HepG2 (cell line): ENCODE measurements around the gene PPP2R2C. TPM values are rescaled to one million over a fixed set of nuclear protein-coding genes. Genes with fewer than 3 reads are reported as not detected.

Source experiments
- ATAC-seq: fragments of 200-7000 bp; cut with Tn5 transposase; 3 replicates; pipeline ENCODE4 v1.9.1; 2020; ENCODE audit warnings: mild to moderate bottlenecking, moderate library complexity
- BruUV-seq: library from RNA; stranded (reverse); fragments of 400-500 nt; replicated peaks from 2 replicates; lab custom pipeline; 2021; lab: Mats Ljungman, UMichigan
- CTCF ChIA-PET: fragments of 300-600 bp; formaldehyde crosslinking; extraction: SDS; loops from one replicate; lab custom pipeline; 2021; ENCODE audit warnings: low total read pairs, inconsistent platforms, low intra/inter-chr PET ratio; lab: Yijun Ruan, JAX
- POLR2A ChIA-PET: fragments of 350-600 bp; sonication (Branson Sonifier 250); formaldehyde crosslinking; loops from one replicate; lab custom pipeline; 2020; ENCODE audit warnings: antibody characterized with exemption, inconsistent platforms; lab: Yijun Ruan, JAX
- DNase-seq: peaks from one replicate; pipeline ENCODE4 v3.0.0-alpha.2; 2015; ENCODE audit warnings: low spot score
- FAIRE-seq: peaks from 3 replicates; lab custom pipeline; 2011; peaks lifted over from hg19 to GRCh38; lab: Jason Lieb, UNC
- H2AFZ ChIP-seq: one replicate; pipeline ENCODE4 v1.6.1; 2011; ENCODE audit warnings: low read length, inconsistent platforms
- H3K27ac ChIP-seq: fragments of 300-600 bp; 3 replicates; pipeline ENCODE4 v1.8.0; 2011; ENCODE audit warnings: mixed run types, mild to moderate bottlenecking, mixed read lengths, low read length, inconsistent platforms; ENCODE audit not compliant: insufficient read depth; ENCODE audit errors: extremely low read length
- H3K27me3 ChIP-seq, 2 experiments: fragments of 200-600 bp in 1 of 2; 2 replicates in 1 of 2; 3 replicates in 1 of 2; pipeline versions ENCODE4 v1.6.0 to v1.8.0; 2011; ENCODE audit warnings: low read length in 2 of 2, mild to moderate bottlenecking in 2 of 2, moderate library complexity in 2 of 2, inconsistent platforms in 1 of 2; ENCODE audit not compliant: insufficient read depth in 2 of 2, control insufficient read depth in 1 of 2
- H3K36me3 ChIP-seq, 2 experiments: fragments of 200-600 bp in 1 of 2; replicated peaks in 1 of 2; 2 replicates in 1 of 2; 3 replicates in 1 of 2; pipeline versions ENCODE4 v1.5.1 to v1.8.0; 2011; ENCODE audit warnings: low read length in 2 of 2, inconsistent platforms in 1 of 2; ENCODE audit not compliant: insufficient read depth in 2 of 2, control insufficient read depth in 1 of 2
- H3K4me1 ChIP-seq: 2 replicates; pipeline ENCODE4 v1.5.1; 2012; ENCODE audit warnings: low read length, inconsistent platforms; ENCODE audit not compliant: insufficient read depth
- H3K4me2 ChIP-seq: 2 replicates; pipeline ENCODE4 v1.6.0; 2011; ENCODE audit warnings: low read depth, low read length, inconsistent platforms
- H3K4me3 ChIP-seq, 3 experiments: fragments of 200-600 bp in 1 of 3; sonication (generic), shearing (Covaris generic) in 1 of 3; replicated peaks in 1 of 3; 2 replicates each; pipeline ENCODE4 v1.5.1; 2011 to 2016; ENCODE audit warnings: low read length in 3 of 3, inconsistent platforms in 2 of 3, low read depth in 2 of 3, mild to moderate bottlenecking in 2 of 3, control low read depth in 1 of 3, mixed read lengths in 1 of 3; ENCODE audit not compliant: insufficient read depth in 1 of 3
- H3K79me2 ChIP-seq: one replicate; pipeline ENCODE4 v1.6.1; 2011; ENCODE audit warnings: low read length, inconsistent platforms; ENCODE audit not compliant: insufficient read depth
- H3K9ac ChIP-seq: 2 replicates; pipeline ENCODE4 v1.6.0; 2011; ENCODE audit warnings: mild to moderate bottlenecking, low read depth, low read length, inconsistent platforms; ENCODE audit not compliant: insufficient read depth
- H3K9me3 ChIP-seq: 2 replicates; pipeline ENCODE4 v1.5.1; 2012; ENCODE audit warnings: mild to moderate bottlenecking, low read length
- H4K20me1 ChIP-seq: 2 replicates; pipeline ENCODE4 v1.6.0; 2011; ENCODE audit warnings: inconsistent platforms, mild to moderate bottlenecking, low read length, moderate library complexity; ENCODE audit not compliant: insufficient read depth
- IKZF1 ChIP-seq: fragments of 450-650 bp; IDR thresholded peaks from 2 replicates; pipeline ENCODE4 v1.7.1; 2016
- KDM5A ChIP-seq: fragments of 200-600 bp; sonication (generic); IDR thresholded peaks from 2 replicates; pipeline ENCODE4 v1.7.0; 2018; ENCODE audit warnings: antibody characterized with exemption, mild to moderate bottlenecking, low read length, borderline replicate concordance
- PAF1 ChIP-seq: IDR thresholded peaks from 2 replicates; pipeline ENCODE4 v1.6.1; 2016; ENCODE audit warnings: missing genetic modification reagents, missing compliant biosample characterization
- ZNF615 ChIP-seq: sonication (generic); formaldehyde crosslinking; IDR thresholded peaks from 2 replicates; pipeline ENCODE4 v1.5.0; 2020; ENCODE audit warnings: mild to moderate bottlenecking, missing genetic modification reagents, borderline replicate concordance
- WGBS: methylation state at CpG from one replicate; pipeline ENCODE4 v1.1.6; 2017; ENCODE audit warnings: low lambda C conversion rate; 5-methylcytosine and 5-hydroxymethylcytosine counted together
- in situ Hi-C: cut with HindIII; loops from 2 replicates; pipeline ENCODE4 v1.10.0; 2017; ENCODE audit warnings: low pct_unique_long_range_greater_than_20kb; ENCODE audit not compliant: extremely low pct_ligation_motif_present
- intact Hi-C: fragments of 100-400 bp; cut with micrococcal nuclease; formaldehyde crosslinking; loops from one replicate; pipeline ENCODE4 v1.10.0; 2022; ENCODE audit not compliant: unreplicated experiment
- polyA plus RNA-seq, 8 experiments: library from polyadenylated mRNA; depleted of rRNA in 3 of 8; stranded (reverse) in 7 of 8; unstranded in 1 of 8; fragments of >200 nt; fragmentation: Illumina TruSeq in 4 of 8; extraction: Trizol in 4 of 8; gene quantifications; 2 replicates each; pipeline versions ENCODE4 v1.2.1 to v1.2.3, GENCODE V29; 2011 to 2016; ENCODE audit warnings: low read depth in 4 of 8, missing spikeins in 1 of 8, mixed read lengths in 1 of 8; ENCODE audit not compliant: insufficient read depth in 1 of 8
- total RNA-seq, 5 experiments: library from RNA; depleted of rRNA; stranded (reverse); fragments of >200 nt; fragmentation: Illumina TruSeq; extraction: Trizol; gene quantifications; 2 replicates each; pipeline ENCODE4 v1.2.3, GENCODE V29; 2016; ENCODE audit warnings: low read depth in 1 of 5
- TF ChIP-seq, protein P1 (sequence below): sonication (generic); formaldehyde crosslinking; IDR thresholded peaks from 2 replicates; pipeline ENCODE4 v1.5.1; 2020; ENCODE audit warnings: mild to moderate bottlenecking, missing genetic modification reagents, borderline replicate concordance
- TF ChIP-seq, protein P2 (sequence below): sonication (generic); formaldehyde crosslinking; IDR thresholded peaks from 2 replicates; pipeline ENCODE4 v1.4.0; 2020; ENCODE audit warnings: missing genetic modification reagents, borderline replicate concordance
- TF ChIP-seq, protein P3 (sequence below): sonication (generic); formaldehyde crosslinking; IDR thresholded peaks from 2 replicates; pipeline ENCODE4 v1.5.1; 2020; ENCODE audit warnings: missing genetic modification reagents, mild to moderate bottlenecking, borderline replicate concordance
- TF ChIP-seq, protein P4 (sequence below): sonication (generic); formaldehyde crosslinking; IDR thresholded peaks from 2 replicates; pipeline ENCODE4 v1.8.1; 2023; ENCODE audit warnings: missing genetic modification reagents, inconsistent platforms, borderline replicate concordance
- TF ChIP-seq, protein P5 (sequence below): sonication (generic); formaldehyde crosslinking; IDR thresholded peaks from 2 replicates; pipeline ENCODE4 v1.4.0; 2020; ENCODE audit warnings: missing genetic modification reagents
- TF ChIP-seq, protein P6 (sequence below): IDR thresholded peaks from 2 replicates; pipeline ENCODE4 v1.6.1; 2016; ENCODE audit warnings: missing genetic modification reagents, missing compliant biosample characterization

PPP2R2C gene
- total and polyA plus RNA-seq, 2 of the 13 experiments (the other 11 are each of a cell fraction or from before 2014, with no cell fraction given), result 0.60 to 8.6 TPM

DNA sequence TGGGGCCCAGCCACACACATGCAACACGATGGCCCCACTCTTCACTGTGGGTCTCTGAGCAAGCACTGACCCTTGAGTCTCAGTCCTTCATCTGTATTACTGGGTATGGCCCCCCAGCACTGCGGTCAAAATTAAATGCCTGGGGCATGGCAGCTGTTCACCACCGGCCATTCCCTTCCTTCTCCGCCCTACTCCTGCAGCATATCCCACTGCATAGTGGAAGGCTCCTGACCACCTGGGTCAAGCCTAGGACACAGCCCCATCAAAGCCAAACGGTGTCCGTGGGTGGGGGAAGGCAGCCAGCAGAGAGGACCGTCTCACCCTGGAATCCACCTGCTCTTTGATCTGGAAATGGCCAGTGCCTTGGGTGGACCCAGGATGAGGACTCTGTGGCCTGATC, 30.7 kb downstream of the PPP2R2C start (continued):
- TF ChIP-seq, protein P1, sequence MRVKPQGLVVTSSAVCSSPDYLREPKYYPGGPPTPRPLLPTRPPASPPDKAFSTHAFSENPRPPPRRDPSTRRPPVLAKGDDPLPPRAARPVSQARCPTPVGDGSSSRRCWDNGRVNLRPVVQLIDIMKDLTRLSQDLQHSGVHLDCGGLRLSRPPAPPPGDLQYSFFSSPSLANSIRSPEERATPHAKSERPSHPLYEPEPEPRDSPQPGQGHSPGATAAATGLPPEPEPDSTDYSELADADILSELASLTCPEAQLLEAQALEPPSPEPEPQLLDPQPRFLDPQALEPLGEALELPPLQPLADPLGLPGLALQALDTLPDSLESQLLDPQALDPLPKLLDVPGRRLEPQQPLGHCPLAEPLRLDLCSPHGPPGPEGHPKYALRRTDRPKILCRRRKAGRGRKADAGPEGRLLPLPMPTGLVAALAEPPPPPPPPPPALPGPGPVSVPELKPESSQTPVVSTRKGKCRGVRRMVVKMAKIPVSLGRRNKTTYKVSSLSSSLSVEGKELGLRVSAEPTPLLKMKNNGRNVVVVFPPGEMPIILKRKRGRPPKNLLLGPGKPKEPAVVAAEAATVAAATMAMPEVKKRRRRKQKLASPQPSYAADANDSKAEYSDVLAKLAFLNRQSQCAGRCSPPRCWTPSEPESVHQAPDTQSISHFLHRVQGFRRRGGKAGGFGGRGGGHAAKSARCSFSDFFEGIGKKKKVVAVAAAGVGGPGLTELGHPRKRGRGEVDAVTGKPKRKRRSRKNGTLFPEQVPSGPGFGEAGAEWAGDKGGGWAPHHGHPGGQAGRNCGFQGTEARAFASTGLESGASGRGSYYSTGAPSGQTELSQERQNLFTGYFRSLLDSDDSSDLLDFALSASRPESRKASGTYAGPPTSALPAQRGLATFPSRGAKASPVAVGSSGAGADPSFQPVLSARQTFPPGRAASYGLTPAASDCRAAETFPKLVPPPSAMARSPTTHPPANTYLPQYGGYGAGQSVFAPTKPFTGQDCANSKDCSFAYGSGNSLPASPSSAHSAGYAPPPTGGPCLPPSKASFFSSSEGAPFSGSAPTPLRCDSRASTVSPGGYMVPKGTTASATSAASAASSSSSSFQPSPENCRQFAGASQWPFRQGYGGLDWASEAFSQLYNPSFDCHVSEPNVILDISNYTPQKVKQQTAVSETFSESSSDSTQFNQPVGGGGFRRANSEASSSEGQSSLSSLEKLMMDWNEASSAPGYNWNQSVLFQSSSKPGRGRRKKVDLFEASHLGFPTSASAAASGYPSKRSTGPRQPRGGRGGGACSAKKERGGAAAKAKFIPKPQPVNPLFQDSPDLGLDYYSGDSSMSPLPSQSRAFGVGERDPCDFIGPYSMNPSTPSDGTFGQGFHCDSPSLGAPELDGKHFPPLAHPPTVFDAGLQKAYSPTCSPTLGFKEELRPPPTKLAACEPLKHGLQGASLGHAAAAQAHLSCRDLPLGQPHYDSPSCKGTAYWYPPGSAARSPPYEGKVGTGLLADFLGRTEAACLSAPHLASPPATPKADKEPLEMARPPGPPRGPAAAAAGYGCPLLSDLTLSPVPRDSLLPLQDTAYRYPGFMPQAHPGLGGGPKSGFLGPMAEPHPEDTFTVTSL (CRISPR knock-in tag), result no peak
- TF ChIP-seq, all 625 proteins: peak for 0

DNA sequence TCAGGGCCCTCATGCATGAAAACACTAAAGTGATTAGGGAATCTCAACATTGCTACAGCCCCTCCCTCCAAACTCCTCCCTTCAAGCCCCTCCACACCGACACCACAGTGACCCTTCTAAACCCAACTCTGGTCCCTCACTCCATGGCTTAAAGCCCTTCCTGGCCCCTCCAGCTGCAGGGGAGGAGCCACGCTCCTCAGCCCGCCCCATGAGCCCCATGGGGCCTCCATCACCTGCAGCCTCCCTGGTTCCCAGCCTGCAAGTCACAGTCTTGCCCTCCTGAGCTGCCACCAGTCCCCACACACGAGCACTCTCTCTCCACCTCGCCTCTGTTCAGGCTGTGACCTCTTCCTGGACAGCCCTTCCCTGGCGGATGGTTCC, 31.2 kb downstream of the PPP2R2C start:
- FAIRE-seq (no peak), DNase-seq (no peak), ATAC-seq (no peak)
- in situ Hi-C loops, result no loop called here
- no TSS peak for BruUV-seq
- Histone ChIP-seq H3K9ac (no peak overlapping the region), H3K27ac (no peak overlapping the region), H2AFZ (no peak overlapping the region), H3K36me3 (no peaks in the 10 kb centered on the region), H3K27me3 (peaks cover 7 to 56% of the 10 kb centered on the region in 2 experiments; a peak in 4 of 5 replicates), H3K79me2 (no peaks in the 10 kb centered on the region), H4K20me1 (0 out of 2 replicates have a peak, but pooled peaks cover 2% of the 10 kb centered on the region), H3K9me3 (no peaks in the 10 kb centered on the region; the same call in 1 of the 2 replicates), H3K4me1 (no peaks in the 10 kb centered on the region), H3K4me2 (no peak overlapping the region), H3K4me3 (no peak overlapping the region)
- POLR2A ChIA-PET, result no interaction called here
- intact Hi-C loops, result no loop called here
- 9% methylated on average over 6 of the region's 6 CpGs for WGBS
- CTCF ChIA-PET, result no interaction called here
- TF ChIP-seq IKZF1 (no peak), ZNF615 (CRISPR knock-in tag) (no peak), PAF1 (CRISPR knock-in tag) (no peak), KDM5A (no peak)
- TF ChIP-seq, protein P2, sequence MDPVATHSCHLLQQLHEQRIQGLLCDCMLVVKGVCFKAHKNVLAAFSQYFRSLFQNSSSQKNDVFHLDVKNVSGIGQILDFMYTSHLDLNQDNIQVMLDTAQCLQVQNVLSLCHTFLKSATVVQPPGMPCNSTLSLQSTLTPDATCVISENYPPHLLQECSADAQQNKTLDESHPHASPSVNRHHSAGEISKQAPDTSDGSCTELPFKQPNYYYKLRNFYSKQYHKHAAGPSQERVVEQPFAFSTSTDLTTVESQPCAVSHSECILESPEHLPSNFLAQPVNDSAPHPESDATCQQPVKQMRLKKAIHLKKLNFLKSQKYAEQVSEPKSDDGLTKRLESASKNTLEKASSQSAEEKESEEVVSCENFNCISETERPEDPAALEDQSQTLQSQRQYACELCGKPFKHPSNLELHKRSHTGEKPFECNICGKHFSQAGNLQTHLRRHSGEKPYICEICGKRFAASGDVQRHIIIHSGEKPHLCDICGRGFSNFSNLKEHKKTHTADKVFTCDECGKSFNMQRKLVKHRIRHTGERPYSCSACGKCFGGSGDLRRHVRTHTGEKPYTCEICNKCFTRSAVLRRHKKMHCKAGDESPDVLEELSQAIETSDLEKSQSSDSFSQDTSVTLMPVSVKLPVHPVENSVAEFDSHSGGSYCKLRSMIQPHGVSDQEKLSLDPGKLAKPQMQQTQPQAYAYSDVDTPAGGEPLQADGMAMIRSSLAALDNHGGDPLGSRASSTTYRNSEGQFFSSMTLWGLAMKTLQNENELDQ, result no peak
- TF ChIP-seq, protein P3, sequence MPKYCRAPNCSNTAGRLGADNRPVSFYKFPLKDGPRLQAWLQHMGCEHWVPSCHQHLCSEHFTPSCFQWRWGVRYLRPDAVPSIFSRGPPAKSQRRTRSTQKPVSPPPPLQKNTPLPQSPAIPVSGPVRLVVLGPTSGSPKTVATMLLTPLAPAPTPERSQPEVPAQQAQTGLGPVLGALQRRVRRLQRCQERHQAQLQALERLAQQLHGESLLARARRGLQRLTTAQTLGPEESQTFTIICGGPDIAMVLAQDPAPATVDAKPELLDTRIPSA (CRISPR knock-in tag), result no peak
- TF ChIP-seq, protein P4, sequence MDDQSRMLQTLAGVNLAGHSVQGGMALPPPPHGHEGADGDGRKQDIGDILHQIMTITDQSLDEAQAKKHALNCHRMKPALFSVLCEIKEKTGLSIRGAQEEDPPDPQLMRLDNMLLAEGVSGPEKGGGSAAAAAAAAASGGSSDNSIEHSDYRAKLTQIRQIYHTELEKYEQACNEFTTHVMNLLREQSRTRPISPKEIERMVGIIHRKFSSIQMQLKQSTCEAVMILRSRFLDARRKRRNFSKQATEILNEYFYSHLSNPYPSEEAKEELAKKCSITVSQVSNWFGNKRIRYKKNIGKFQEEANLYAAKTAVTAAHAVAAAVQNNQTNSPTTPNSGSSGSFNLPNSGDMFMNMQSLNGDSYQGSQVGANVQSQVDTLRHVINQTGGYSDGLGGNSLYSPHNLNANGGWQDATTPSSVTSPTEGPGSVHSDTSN (CRISPR knock-in tag), result no peak
- TF ChIP-seq, protein P5, sequence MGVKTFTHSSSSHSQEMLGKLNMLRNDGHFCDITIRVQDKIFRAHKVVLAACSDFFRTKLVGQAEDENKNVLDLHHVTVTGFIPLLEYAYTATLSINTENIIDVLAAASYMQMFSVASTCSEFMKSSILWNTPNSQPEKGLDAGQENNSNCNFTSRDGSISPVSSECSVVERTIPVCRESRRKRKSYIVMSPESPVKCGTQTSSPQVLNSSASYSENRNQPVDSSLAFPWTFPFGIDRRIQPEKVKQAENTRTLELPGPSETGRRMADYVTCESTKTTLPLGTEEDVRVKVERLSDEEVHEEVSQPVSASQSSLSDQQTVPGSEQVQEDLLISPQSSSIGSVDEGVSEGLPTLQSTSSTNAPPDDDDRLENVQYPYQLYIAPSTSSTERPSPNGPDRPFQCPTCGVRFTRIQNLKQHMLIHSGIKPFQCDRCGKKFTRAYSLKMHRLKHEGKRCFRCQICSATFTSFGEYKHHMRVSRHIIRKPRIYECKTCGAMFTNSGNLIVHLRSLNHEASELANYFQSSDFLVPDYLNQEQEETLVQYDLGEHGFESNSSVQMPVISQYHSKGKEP (CRISPR knock-in tag), result no peak
- TF ChIP-seq, protein P6, sequence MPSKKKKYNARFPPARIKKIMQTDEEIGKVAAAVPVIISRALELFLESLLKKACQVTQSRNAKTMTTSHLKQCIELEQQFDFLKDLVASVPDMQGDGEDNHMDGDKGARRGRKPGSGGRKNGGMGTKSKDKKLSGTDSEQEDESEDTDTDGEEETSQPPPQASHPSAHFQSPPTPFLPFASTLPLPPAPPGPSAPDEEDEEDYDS (CRISPR knock-in tag), result no peak
